ENCODE measurements around the gene UNKL.

Gene UNKL

GRCh38 chr16:1398826-1399581 is 15.5 kb downstream of the UNKL start:
- DNase-seq: no peak

- DNase-seq: no peak
Observed at GRCh38 chr16:1398351-1398750, 16.2 kb downstream of the UNKL start.

- DNase-seq: no peak
Observed at GRCh38 chr16:1397779-1398178, 16.7 kb downstream of the UNKL start.

DNA sequence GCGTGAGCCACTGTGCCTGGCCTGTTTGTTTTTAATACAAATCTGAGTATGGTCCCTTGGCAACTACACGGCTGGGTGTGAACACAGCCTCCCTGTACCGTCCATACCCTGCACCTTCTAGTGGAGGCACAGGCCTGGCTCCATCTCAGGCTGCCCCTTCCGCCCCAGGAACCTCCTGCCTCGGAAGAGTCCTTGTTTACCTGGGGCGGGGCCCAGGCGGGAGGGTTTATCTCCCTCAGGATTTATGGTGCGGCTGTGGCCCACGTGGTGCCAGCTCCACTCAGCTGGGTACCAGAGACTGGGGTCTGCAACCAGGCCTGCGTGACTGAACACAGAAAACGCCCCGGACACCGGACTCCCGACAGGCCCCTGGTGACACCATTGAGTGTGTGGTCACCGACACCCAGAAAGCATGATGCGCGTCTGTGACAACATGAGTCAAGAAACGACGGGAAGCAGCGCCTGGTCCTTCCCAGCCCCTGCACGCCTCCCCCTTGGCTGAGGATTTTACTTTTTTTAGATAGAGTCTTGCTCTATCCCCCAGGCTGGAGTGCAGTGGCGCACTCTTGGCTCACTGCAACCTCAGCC is 19.0 kb downstream of the UNKL start:
- DNase-seq: no peak

GRCh38 chr16:1394367-1394951 is 20.0 kb downstream of the UNKL start:
- no peak for DNase-seq

- DNase-seq: no peak
Observed at GRCh38 chr16:1393613-1394176, 20.8 kb downstream of the UNKL start.

GRCh38 chr16:1392826-1393225 is 21.7 kb downstream of the UNKL start:
- DNase-seq: no peak

GRCh38 chr16:1390239-1390779 is 24.2 kb downstream of the UNKL start:
- DNase-seq: no peak

GRCh38 chr16:1389762-1390161 is 24.7 kb downstream of the UNKL start:
- DNase-seq: no peak

GRCh38 chr16:1387331-1387730 is 27.2 kb downstream of the UNKL start:
- DNase-seq: no peak

DNA sequence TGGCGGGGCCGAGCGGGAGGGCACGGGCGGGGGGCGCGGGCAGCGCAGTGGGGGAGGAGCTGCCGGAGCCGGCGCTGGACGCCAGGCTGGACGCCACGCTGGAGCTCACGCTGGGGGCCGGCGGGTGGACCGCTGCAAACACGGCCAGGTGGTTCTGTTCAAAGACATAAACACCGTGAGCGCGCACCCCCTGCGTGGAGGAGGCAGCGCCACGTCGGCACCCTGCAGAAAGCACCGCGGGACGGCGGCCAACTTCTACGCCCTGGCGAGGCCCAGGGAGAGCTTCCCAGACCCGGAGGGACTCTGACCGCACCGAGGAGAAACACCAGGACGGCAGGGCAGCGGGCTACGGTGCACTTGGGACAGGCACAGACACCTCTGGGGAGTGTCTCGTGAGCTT is 29.3 kb downstream of the UNKL start:
- no peak for DNase-seq

DNA sequence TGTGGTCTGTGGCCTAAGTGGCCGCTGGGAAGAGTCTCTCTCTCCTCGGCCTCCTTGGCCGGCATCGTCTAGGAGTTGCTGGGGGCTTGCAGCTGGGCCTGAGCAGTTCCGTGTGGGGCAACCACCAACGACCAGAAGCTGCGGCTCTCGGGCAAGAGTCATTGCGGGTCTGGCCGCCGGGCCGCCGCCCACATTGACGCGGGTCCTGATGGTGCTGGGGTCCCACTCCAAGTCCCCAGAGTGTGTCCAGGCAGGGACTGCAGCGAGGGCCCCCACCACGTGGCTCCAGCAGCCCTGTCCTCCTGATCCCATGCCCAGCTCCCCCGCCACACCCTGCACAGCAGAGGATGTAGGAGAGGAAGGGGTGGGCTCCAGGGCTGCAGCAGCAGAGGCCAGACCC is 30.9 kb downstream of the UNKL start:
- DNase-seq: no peak

- DNase-seq: no peak
Observed at GRCh38 chr16:1381612-1382406, 32.7 kb downstream of the UNKL start.

DNA sequence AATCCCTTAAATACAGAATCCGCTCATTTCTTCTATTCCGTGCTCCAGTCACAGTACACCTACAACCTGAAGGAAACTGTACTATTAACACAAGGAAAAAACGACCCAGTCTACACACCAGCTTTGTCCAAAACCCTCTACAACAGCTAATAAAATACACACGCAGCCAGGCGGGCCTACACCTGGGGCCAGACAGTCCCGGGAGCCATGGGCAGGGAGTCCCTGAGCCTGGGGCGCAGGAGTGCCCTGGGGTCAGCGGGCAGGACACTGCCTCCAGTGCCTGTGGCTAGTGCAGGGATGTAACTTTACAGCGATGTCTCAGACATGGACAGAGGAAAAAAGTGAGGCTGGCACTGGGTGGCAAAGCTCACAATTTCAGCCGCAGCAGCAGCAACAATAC is 34.3 kb downstream of the UNKL start:
- DNase-seq: no peak

GRCh38 chr16:1379304-1380076 is 35.0 kb downstream of the UNKL start:
- DNase-seq: peak; percentile 41

DNA sequence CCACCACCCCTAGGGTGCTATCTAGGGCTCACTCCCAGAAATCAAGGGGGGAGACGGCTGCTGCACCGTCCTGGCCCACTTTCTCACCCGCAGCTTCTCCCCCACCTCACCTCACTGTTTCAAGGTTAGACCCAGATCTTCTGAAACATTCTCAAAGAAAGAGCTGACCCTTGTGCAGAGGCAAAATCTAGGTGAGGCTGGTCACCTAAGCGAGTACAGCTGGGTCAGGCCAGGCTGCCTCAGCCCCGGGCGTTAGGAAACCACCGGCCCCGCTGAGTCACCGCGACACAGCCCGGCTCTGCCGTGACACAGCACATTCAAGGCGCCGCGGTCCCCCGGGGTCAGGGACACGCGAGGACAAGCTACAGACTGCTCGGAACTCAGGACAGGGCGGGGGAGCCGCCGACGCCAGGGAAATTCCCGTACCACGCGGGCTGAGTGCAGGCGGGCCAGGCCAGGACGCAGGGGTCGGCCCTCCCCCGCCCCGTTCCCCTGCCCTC is 35.6 kb downstream of the UNKL start:
- DNase-seq: peak; percentile 56

DNA sequence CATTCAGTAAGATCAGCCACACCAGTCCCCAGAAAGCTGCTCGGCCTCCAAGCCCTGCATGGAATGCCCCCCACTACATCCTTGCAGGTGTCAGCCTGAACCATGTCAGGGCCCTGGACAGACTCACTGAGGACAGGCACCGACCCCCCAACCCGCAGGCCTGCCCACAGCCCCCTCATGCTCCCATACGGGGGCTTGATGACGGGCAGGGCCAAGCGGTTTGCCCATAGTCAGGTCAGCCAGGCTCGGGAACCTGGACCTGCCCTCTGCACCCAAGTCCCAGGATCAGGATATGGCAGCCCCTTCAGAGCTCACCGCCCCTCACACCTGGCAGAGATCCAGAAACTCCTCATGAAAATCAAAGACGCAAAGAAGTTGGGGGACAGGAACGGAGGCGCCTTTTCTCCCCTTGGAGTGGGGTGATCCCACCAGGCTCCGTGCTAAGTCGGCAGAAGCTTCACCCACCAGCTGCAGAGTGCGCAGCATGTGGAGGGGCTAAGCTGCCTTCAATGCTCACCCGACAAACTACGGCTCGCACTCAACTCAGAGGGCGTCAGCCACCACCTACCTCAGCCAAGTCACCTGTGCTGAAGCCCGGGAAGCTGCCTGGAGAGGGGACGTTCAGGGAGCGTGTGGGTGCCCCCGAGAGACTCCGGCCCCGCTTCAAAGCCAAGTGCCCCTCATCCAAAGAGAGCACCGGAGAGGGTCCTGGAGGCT is 36.3 kb downstream of the UNKL start:
- no peak for DNase-seq

DNA sequence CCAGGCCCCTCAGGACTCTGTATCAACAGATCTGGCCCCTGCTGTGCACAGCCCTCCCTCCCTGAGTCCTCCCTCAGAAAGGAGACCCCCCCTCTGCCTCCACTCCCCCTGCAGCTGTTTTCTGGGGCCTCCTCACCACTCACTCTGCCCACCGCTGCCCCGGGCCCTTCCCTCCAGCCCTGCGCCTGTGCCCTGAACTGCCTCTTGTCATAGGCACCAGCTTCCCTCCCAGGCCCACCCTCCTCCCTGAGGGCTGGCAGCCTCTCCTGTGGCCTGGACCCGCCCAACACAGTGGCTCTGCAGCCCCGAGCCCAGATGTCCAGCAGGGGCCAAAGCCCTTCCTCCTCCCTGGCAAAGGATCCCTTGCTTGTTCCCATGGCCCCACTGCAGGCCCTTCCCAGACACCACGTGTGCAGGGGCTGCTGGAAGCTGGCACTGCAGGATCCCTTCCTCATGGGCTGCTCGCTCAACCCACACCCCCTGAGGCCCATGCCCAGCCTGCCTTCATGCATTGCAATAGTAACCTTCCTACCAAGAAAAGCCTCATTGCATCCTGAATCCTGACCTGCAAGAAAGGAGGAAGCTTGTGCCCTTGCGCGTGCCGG is 37.0 kb downstream of the UNKL start:
- no peak for DNase-seq

DNA sequence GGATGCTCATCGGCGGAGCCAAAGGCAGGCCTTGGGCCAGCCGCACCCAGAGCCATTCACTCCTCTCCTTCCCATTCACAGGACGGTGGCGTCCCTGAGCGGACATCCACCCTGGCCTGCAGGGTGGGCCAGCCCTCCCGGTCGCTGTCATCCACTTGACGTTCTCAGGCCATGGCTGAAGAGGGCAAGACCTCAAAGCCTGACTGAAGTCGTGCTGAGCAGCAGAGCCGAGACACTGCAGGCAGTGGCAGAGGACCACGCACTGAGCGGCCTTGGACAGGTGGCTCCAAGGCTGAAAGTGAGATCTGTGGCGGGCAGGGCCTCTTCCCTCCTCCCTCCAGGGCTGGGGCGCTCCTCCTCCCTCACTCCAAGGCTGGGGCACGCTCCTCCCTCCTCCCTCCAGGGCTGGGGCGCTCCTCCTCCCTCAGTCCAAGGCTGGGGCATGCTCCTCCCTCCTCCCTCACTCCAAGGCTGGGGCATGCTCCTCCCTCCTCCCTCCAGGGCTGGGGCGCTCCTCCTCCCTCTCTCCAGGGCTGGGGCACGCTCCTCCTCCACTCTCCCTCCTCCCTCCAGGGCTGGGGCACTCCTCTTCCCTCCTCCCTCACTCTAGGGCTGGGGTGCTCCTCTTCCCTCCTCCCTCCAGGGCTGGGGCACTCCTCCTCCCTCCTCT is 38.6 kb downstream of the UNKL start:
- DNase-seq: no peak

GRCh38 chr16:1375298-1375640 is 39.2 kb downstream of the UNKL start:
- no peak for DNase-seq
